Measurements from ENCODE around the gene SIPA1.

- TF ChIP-seq, protein P1, sequence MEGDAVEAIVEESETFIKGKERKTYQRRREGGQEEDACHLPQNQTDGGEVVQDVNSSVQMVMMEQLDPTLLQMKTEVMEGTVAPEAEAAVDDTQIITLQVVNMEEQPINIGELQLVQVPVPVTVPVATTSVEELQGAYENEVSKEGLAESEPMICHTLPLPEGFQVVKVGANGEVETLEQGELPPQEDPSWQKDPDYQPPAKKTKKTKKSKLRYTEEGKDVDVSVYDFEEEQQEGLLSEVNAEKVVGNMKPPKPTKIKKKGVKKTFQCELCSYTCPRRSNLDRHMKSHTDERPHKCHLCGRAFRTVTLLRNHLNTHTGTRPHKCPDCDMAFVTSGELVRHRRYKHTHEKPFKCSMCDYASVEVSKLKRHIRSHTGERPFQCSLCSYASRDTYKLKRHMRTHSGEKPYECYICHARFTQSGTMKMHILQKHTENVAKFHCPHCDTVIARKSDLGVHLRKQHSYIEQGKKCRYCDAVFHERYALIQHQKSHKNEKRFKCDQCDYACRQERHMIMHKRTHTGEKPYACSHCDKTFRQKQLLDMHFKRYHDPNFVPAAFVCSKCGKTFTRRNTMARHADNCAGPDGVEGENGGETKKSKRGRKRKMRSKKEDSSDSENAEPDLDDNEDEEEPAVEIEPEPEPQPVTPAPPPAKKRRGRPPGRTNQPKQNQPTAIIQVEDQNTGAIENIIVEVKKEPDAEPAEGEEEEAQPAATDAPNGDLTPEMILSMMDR (conservative IDR thresholded peaks at IDR 0.05 in 1 of 2, IDR thresholded peaks at IDR 0.05 in 1 of 2; ENCODE audit: extremely low read depth in 1 of 2, insufficient read depth in 1 of 2, low read depth in 1 of 2, low read length in 2 of 2): no peak
- no peak for TF ChIP-seq EZH2 (IDR thresholded peaks at IDR 0.05; ENCODE audit: borderline replicate concordance, low read length)
Observed at GRCh38 chr11:65655570-65656332, 17.9 kb downstream of the SIPA1 start.
